ENCODE data around the gene EBF3.

DNA sequence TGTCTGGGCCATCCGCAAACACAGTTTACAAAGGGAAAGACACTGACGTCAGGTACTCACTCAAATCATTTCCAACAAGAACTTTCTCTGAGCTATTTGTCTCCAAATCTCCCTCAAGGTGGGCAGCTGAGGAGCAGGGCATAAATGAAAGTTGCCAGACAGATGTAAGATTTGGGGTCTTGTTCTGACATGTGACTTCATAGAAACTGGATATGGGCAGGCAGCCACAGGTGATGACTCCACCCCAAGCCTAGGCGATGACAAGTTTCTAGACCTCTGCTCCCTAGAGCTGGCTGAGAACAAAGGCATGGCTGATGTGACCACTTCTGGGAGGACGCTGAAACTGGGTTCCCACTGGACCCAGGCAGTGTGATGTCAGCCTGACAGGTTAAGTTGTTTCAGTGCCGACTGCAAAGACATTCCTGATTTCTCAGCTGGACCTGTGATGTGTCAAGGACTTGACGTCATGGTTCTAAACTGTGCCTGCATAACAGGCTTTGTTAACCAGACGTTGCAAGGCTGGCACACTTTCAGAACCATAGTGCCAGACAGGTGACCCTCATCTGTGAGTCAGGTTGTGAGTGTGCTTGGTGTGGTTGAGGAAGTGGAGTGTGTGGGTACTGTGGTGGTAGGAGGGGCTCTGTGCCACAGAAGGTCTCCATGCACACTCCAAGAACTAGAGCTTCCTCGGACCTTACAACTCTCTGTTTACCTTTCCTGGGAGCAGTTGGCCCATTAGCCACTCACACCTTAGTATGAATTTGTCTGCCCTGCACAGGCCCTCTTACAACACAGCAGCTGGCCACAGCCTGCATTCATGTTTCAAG lies 39.9 kb upstream of the EBF3 start:
- TF ChIP-seq, protein P1, sequence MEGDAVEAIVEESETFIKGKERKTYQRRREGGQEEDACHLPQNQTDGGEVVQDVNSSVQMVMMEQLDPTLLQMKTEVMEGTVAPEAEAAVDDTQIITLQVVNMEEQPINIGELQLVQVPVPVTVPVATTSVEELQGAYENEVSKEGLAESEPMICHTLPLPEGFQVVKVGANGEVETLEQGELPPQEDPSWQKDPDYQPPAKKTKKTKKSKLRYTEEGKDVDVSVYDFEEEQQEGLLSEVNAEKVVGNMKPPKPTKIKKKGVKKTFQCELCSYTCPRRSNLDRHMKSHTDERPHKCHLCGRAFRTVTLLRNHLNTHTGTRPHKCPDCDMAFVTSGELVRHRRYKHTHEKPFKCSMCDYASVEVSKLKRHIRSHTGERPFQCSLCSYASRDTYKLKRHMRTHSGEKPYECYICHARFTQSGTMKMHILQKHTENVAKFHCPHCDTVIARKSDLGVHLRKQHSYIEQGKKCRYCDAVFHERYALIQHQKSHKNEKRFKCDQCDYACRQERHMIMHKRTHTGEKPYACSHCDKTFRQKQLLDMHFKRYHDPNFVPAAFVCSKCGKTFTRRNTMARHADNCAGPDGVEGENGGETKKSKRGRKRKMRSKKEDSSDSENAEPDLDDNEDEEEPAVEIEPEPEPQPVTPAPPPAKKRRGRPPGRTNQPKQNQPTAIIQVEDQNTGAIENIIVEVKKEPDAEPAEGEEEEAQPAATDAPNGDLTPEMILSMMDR (conservative IDR thresholded peaks at IDR 0.05; ENCODE audit: low read depth, low read length) = no peak
- no peak for TF ChIP-seq EZH2 (IDR thresholded peaks at IDR 0.05; ENCODE audit: borderline replicate concordance, low read depth, low read length, poor library complexity, severe bottlenecking)

All from A673 (cell line).